ENCODE data around the gene TANGO2.

The TANGO2 gene

DNA sequence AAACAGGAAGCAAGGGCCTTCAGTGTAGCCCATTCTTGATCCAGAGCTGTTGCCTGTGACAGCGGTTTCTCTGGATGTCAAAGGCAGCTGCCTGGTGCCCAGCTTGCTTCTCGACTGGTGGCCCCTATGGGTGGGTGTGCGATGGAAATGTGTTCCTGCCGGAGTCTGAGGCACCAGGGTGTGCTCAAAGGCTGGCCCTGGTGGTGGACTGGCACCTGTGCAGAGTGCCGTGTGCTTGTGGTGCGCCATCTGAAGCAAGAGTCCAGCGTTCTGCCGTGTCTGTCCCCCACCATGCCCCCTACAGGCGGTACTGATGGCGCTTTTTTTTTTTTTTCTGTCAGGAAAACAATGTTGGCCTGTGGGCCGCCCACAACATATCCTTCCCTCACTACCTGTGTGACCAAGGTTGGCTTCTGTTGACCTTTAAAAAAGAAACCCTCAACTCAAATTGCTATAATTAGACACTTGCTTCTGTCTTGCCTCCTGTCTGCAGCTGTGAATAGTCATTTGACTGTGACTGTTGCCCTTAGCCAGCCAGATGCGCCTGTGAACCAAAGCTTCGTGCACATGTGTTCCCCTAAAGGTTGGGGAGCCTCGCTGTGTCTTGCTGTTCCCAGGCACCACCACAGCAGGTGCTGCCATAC, 90.3 kb downstream of the TANGO2 start:
- FAIRE-seq (peak; percentile 90), DNase-seq (ENCODE audit: insufficient read length, low spot score) (peak; percentile 66)
- TF ChIP-seq POLR2A (IDR thresholded peaks at IDR 0.05; ENCODE audit: low read depth, low read length) (peak; percentile 55; the same call in 1 of the 2 replicates), POU2F2 (IDR thresholded peaks at IDR 0.05; ENCODE audit: low read depth, low read length) (no peak; the same call in 1 of the 2 replicates), POLR2AphosphoS5 (IDR thresholded peaks at IDR 0.05; ENCODE audit: low read depth, low read length) (peak; percentile 71), TAF1 (IDR thresholded peaks at IDR 0.05; ENCODE audit: low read depth, low read length) (no peak)

DNA sequence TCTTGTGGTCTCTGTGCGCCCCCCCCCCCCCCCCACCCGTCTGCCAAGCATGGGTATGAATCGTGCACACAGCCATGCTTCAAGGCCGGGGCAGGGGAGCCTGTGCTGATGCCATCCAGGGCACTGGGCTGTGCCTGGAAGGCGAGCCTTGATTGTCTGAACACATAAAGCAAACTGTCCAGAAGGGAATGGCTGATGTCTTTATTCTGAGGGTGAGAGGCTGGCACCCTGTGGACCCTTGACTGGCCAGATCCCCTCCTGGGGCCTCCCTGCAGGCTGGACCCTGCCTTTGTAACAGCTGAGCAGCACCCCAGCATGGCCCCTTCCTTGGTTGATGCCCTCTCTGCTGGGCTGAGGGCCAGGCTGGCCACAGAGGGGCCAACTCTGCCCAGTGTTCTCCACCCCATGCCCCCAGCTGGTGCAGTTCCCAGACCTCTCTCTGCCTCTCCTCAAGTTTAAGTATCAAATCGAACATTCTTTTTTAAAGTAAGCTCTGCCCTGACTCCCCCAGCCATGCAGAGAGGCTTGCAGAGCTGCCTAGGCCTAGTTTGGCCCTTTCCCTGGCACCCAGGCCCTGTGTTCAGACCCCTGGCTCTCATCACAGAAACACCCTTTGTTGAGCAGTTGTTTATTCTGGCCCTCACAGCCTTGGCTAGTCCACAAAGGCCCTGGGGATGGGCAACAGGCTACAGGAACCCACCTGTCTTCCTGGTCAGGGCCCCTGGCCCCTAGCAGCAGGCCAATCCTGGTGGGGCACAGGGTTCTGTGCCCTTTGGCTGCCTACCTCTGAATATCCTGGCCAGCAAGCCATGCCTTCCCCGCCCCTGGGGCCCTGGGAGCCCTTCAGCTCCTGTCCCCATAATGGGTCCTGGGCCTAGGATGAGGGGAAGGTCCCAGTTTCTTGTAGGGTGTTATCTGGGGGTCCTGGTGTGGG, 91.0 kb downstream of the TANGO2 start:
- DNase-seq (ENCODE audit: insufficient read length, low spot score): no peak
- FAIRE-seq: peak; percentile 31
- TF ChIP-seq PAX5 (IDR thresholded peaks at IDR 0.05; ENCODE audit: insufficient read depth, low read length, severe bottlenecking) (no peak), POLR2AphosphoS5 (IDR thresholded peaks at IDR 0.05; ENCODE audit: low read depth, low read length) (peak; percentile 21; the same call in 1 of the 2 replicates), TAF1 (IDR thresholded peaks at IDR 0.05; ENCODE audit: low read depth, low read length) (no peak), POU2F2 (IDR thresholded peaks at IDR 0.05; ENCODE audit: low read depth, low read length) (0 out of 2 replicates have a peak, but pooled peaks have one; percentile 12), POLR2A (IDR thresholded peaks at IDR 0.05; ENCODE audit: low read depth, low read length) (0 out of 2 replicates have a peak, but pooled peaks have one; percentile 47)

DNA sequence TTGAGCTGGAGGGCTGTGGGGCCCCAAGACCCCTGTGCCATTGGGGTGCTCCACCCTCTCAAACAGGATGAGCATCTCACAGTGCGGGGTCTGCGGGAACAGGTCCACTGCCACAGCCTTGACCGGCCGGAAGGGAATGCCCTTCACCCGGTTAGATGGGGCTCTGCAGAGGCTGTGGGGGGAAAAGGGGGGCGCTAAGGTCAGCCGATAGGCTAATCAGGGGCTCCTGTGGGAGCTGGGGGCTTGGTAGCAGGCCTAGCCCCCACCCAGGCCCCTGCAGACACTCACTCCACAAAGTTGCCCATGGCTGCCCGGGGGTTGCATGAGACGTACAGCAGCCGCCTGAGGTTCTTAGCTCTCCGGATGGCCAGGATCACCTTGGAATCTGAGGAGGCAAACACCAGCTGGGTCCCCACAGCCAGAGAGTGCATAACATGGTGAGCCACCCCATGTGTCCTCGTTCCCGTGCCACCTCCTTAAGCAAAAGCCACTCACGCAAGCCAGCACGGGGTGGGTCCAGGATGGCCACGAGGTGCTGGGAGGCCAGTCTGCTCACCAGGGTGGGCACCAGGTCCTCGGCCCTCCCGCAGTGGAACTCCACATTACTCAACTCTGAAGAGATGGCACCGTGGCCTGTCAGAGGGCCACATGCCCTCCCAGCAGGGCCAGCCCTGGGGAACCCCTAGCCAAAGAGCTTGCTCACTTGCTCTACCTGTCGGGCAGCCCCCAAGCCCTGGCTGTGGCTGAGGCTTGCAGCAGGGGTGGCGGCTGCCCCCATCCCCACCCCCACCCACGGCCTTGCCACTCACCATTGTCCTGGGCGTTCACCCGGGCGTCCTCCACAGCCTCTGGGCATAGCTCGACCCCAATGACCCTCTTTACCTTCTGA, 92.0 kb downstream of the TANGO2 start:
- TF ChIP-seq TAF1 (IDR thresholded peaks at IDR 0.05; ENCODE audit: low read depth, low read length) (no peak), POLR2AphosphoS5 (IDR thresholded peaks at IDR 0.05; ENCODE audit: low read depth, low read length) (peak; percentile 58; the same call in 1 of the 2 replicates)
- DNase-seq (ENCODE audit: insufficient read length, low spot score) (no peak), FAIRE-seq (no peak)

DNA sequence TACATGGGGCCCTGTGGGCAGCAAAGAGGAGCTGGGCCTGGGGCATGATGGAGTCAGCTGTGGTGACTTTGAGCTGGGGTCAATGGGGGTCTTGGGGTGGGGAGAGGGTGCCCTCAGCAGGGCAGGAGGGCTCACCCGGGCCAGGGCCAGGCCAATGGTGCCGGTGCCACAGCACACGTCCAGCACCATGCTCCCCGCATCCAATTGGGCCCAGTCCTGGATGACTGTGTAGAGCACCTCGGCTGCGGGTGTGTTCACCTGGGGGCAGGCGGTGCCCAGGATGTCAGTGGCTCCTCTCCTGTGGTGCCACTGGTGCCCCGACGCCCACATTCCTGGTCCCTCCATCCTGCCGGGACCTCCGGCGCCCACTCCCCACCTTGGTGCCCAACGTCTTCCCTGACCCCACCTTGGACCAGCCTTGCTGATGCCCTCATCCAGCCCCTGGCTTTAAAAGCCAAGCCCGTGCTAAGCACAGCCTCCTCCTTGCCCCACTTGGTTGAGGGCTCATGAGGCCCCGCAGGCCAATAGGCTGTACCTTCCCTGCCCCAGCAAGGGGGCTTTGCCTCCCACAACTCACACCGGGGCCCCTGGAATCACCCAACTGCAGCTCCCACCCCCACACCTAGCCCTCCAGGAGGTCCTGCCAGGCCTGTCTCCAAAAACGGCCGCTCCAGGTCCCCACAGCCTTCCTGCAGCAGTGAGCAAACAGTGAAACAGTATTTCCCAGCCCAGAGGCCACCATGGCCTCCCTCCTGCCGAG, 92.8 kb downstream of the TANGO2 start:
- no peak for TF ChIP-seq PAX5 (IDR thresholded peaks at IDR 0.05; ENCODE audit: insufficient read depth, low read length, severe bottlenecking)
- TF ChIP-seq TAF1 (IDR thresholded peaks at IDR 0.05; ENCODE audit: low read depth, low read length): no peak
- TF ChIP-seq POLR2A (IDR thresholded peaks at IDR 0.05; ENCODE audit: low read depth, low read length): no peak
- TF ChIP-seq SPI1 (IDR thresholded peaks at IDR 0.05; ENCODE audit: low read depth, low read length): no peak
- TF ChIP-seq POLR2AphosphoS5 (IDR thresholded peaks at IDR 0.05; ENCODE audit: low read depth, low read length): no peak
- TF ChIP-seq POU2F2 (IDR thresholded peaks at IDR 0.05; ENCODE audit: low read depth, low read length): no peak
- no peak for FAIRE-seq

DNA sequence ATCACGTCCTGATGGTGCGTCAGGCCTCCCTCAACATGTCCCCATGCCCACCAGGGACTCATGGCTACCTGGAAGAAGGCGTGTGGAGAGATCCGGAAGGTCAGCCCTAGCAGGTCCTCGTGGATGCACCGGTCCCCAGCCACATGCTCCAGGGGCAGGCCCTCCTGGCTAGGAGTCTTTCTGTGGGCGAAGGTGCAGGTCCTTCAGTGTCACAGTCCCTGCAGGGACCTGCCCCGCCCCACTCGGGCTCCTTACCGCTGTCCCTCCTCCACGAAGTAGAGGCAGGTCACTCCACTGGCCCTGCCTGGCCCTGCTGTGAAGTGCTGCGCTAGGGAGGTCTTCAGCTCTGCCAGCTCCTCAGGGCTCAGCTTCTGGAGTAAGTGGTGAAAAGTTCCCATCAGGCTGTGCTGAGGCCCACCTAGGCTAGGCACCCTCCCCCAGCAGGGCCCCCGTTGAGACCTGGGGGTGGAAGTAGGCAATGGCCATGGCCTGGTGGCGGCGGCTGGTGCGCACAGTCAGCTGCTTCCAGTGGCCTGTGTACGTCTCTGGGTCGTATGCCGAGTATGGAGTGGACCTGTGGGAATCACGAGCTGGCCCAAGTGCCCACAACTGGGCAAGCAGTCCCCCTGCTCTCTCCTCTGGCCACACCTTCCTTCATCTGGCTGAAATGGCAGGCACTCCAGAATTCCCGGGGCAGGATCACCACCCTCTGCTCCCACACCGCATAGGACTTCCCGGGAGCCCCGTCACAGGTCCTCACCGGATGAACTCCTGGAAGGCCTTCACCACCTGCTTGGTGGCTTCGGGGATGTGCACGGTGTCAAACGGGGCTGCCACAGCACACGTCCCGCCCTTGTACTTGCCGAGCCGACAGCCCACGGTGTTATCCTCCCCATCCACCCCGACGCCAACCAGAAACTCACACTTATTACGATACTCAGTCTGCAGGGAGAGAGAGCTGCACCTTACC, 93.9 kb downstream of the TANGO2 start:
- FAIRE-seq (no peak), DNase-seq (ENCODE audit: insufficient read length, low spot score) (no peak)
- no peak for TF ChIP-seq PAX5 (IDR thresholded peaks at IDR 0.05; ENCODE audit: insufficient read depth, low read length, severe bottlenecking)

More for the DNA sequence above, 92.8 kb downstream of the TANGO2 start:
- DNase-seq (ENCODE audit: insufficient read length, low spot score): no peak

DNA sequence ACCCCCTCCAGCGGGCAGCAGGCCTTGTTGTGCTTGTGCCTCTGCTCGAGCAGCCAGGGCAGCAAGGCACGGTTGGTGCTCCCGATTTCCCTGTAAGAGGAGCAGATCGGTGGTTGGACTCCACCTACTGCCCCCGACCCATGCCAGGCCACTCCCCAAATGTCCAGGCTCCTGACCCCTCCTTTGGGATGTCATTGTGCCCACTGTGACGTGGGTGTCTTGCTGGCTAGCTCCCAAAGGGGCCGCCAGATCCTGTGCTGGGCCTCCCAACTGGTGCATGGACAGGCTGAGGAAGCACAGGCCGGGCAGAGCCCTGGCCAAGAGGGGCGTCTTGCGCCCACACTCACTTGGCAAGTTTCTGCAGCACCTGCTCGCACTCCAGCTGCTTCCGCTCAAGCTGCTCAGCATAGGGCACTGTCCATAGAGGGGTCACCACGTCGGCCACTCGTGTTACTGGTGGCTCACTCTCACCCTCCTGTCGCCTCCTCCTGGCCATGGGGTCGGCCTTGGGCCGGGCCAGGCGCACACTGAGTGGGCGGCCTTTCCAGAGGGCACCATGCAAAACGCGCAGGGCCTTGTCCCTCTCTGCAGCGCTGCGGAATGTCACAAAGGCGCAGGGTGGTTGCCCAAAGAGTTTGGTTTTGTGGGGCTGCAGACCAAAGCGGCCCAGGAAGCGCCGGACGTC, 94.9 kb downstream of the TANGO2 start, which contains the start of gene RANBP1:
TSS of gene RANBP1 (plus strand) at position 414 of the 685 bp plus-strand sequence. CDS start at position 495, 81 bp downstream.
- FAIRE-seq: no peak
- peak; percentile 28; the same call in 1 of the 2 replicates for TF ChIP-seq POLR2A (IDR thresholded peaks at IDR 0.05; ENCODE audit: low read depth, low read length)
- no peak for TF ChIP-seq SPI1 (IDR thresholded peaks at IDR 0.05; ENCODE audit: low read depth, low read length)
- TF ChIP-seq POU2F2 (IDR thresholded peaks at IDR 0.05; ENCODE audit: low read depth, low read length): no peak
- TF ChIP-seq PAX5 (IDR thresholded peaks at IDR 0.05; ENCODE audit: insufficient read depth, low read length, severe bottlenecking): no peak
- no peak for TF ChIP-seq TAF1 (IDR thresholded peaks at IDR 0.05; ENCODE audit: low read depth, low read length)
- TF ChIP-seq POLR2AphosphoS5 (IDR thresholded peaks at IDR 0.05; ENCODE audit: low read depth, low read length): no peak
- no peak for DNase-seq (ENCODE audit: insufficient read length, low spot score)

DNA sequence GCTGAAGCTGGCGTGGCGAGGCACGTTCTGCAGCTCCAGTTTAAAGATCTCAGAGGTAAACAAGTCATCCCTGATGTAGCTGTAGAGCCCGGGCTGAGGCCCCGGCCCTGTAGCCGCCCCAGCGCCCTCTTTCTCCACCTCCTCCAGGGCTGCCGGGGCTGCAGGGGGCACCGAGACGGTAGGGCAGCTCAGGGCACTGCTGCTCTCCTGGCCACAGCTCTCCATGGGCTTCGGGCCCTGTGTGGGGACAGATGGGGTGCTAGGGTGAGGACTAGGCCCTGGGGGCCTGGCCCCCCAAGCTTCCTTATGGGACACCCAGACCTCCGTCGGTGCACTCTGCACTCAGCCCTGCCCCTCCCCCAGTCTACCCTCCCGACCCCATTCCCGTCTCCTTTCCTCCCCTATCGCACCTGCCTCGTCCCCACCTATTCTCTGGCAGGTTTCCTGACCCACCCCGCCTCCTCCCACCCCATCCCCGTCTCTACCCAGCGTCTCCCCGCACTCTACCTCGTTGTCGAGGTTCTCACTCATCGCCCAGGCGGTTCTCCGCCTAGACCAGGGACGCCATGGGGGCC, 95.6 kb downstream of the TANGO2 start:
- TF ChIP-seq PAX5 (IDR thresholded peaks at IDR 0.05; ENCODE audit: insufficient read depth, low read length, severe bottlenecking) (no peak), POLR2AphosphoS5 (IDR thresholded peaks at IDR 0.05; ENCODE audit: low read depth, low read length) (0 out of 2 replicates have a peak, but pooled peaks have one; percentile 34)
- FAIRE-seq: no peak
- DNase-seq (ENCODE audit: insufficient read length, low spot score): peak; percentile 53
